Measurements from ENCODE around the gene GRM7.

GRCh38 chr3:7787871-7788828, 927.2 kb downstream of the GRM7 start:
- TF ChIP-seq CTCF (IDR thresholded peaks at IDR 0.05; ENCODE audit: low read length) (no peak), EZH2 (optimal IDR thresholded peaks at IDR 0.05; ENCODE audit: low read depth, low read length) (no peak), EZH2phosphoT487 (IDR thresholded peaks at IDR 0.05; ENCODE audit: low read length) (no peak)
